Renal pelvis (tissue), 4 donors: Measurements from ENCODE around the gene APC2. TPM values are rescaled to one million over a fixed set of nuclear protein-coding genes. Genes with fewer than 3 reads are reported as not detected.
"Not testable (repeated sequence)": the region's sequence is repeated elsewhere in the genome, so short reads cannot be mapped to it uniquely, and the experiment has no call there.

Source experiments
- DNase-seq: peaks from one replicate; pipeline ENCODE4 v3.0.0-alpha.2; 2013
- polyA plus RNA-seq, 3 donors: library from polyadenylated mRNA; unstranded; fragments of 120-200 nt; gene quantifications; one replicate each; pipeline ENCODE4 v1.2.1, GENCODE V29; 2013; ENCODE audit not compliant: insufficient read length in 3 of 3

The APC2 gene
- polyA plus RNA-seq, 3 donors, result 1.3 to 1.9 (median 1.7) TPM

DNA sequence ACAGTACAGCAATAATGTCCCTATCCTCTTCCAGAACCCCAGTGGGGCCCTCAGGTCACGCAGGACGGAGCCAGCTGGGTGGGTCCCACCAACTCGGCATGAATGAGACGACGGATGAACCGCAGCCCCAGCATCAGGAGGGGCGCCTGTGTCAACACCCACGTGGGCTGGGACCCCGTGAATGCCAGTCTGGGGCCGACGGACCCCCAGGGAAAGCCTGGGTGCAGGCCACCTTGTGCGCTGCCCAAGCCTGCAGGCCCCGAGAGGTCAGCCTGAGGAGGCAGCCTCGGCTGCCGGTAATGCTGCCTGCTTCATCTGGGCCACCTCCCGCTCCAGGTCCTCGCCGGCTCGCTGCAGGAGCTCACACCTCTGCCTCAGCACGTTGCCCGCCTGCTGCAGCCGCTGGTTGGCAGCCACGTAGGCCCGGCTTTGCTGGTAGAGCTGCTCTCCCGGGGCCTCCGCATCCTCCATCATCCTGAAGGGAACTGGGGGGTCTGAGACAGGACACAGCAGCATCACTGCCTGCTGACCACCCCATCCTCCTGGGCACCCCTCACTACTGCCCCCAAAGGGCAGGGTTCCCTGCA, 24.9 kb downstream of the APC2 start:
- DNase-seq, result no peak

DNA sequence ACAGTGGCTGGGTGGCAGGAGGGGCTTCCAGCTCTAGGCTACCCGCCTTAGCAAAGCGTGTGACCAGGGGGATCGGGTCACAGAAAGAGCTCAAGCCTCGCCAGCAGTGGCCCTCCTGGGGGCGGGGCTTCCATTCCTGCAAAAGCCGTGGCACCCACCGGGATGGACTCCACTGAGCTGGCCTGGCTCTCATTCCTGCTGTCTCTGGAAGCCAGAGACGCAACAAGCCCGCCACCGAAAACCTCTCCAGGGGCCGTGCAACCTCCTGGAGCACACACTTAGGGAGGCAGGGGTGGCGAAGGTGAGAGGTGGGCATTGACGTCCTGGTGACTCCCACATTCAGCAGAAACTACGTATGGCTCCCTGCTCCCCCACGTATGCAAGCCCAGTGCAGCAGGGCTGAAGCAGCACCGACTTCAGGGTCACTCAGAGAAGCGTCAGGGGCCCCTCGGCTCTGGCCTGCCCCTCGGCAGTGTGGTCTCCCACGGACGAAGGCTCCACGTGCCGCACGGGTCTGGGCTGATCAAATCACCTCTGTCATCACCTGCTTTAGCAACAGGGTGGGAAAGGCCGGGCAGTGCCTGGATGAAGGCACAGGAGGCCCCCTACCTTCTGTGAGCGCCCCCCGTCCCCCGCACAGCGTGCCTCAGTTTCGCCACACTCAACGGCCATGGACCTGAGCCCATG, 26.0 kb downstream of the APC2 start:
- no peak for DNase-seq

DNA sequence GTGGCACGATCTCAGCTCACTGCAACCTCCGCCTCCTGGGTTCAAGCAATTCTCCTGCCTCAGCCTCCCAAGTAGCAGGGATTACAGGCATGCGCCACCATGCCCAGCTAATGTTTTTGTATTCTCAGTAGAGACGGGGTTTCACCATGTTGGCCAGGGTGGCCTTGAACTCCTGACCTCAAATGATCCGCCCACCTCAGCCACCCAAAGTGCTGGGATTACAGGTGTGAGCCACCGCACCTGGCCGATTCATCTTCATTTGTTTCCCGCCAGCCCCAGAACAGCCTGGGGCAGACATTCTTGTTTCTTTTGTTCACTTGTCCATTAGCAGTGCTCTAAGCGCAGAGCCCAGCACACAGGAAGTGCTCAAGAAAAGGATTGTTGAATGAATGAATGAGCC, 27.1 kb downstream of the APC2 start:
- DNase-seq, result not testable (repeated sequence)

DNA sequence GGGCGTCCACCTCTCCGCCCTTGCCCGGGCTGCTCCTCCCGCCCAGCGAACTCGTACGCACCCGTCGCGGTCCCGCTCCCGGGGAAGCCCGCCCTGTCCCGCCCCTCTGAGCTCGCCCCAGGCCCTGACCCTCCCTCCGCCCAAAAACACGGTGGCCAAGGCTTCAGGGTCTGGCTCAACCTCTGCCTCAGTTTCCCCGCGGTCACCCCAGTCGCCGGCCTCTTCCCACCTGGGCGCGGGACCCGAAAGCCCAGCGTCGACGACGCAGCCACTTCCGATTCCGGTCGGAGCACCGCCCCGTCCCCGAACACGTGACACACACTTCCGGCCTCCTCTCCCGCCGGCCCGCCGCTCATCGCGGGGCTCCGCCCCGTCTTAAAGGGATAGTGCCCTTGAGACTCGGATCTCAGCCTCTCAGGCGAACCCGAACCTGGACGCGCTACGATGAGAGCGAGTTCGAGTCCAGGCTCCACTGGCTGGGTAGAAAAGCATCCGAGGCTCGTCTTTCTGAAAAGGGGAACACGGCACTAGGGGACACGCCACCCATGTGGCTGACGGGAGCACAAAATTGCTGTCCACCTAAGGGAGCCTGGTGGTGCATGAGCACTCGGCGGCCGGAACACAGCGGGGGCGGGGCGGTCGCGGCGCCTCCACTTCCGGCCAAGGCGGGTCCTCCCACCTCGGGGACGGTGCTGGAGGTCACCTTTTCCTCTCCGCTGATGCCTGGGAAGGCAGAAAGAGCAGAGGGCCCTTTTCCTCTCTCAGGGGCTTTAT, 29.2 kb downstream of the APC2 start, which contains the start of gene C19orf25:
TSS of gene C19orf25 (minus strand) at position 282 of the 774 bp plus-strand sequence. CDS start 312 bp downstream, outside the sequence.
- peak; percentile 92 for DNase-seq

DNA sequence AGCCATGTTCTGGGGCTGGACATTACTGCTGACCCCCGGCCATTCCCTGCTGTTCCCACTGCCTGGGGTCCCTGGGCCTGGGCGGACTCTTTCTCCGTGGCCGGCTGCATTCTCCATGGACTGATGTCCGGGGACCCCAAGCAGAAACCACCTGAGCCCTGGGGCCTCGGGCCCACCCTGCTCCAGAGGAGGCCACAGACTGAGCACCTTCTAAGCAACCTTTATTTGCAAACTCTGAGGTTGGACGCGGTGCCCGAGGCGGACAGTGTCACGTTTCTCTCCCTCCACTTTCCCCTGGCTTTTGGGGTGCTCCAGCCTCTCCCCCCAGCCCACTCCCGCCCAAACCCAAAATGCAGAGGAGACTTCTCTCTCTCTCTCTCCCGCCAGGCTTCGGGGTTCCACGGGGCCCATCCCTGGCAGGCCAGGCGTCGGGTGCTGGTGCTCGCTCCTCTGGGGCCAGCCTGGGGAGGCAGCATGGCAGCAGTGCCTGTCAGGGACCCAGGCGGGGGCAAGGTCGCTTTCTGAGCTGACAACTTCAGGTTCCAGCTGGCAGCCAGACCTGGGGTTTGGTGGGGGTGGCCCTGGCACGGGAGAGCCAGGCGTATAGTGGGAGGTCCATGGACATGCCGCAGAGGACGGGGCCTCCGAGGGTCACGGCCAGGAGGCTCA, 31.4 kb downstream of the APC2 start:
- DNase-seq, result no peak

DNA sequence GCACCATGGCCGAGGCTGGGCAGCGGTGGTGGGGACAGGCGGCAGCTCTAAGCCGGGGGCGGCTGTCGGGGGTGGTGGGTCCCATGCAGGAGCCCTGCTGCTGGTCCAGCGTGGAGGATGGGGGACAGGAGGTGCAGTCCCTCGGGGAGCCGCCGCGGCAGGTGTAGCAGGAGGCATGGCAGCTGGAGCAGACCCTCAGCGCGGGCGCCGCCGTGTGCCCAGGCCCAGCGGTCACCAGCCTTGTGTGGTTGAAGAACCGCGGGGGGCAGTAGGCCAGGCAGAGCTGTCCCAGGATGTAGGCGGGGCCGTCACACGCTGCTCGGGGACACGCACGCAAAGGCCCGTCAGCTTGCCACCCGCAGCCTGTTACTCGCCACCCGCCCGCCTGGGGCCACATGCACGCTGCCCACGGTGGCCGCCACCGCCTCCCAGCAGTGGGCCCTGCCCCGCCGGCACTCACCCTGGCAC, 32.0 kb downstream of the APC2 start:
- no peak for DNase-seq

DNA sequence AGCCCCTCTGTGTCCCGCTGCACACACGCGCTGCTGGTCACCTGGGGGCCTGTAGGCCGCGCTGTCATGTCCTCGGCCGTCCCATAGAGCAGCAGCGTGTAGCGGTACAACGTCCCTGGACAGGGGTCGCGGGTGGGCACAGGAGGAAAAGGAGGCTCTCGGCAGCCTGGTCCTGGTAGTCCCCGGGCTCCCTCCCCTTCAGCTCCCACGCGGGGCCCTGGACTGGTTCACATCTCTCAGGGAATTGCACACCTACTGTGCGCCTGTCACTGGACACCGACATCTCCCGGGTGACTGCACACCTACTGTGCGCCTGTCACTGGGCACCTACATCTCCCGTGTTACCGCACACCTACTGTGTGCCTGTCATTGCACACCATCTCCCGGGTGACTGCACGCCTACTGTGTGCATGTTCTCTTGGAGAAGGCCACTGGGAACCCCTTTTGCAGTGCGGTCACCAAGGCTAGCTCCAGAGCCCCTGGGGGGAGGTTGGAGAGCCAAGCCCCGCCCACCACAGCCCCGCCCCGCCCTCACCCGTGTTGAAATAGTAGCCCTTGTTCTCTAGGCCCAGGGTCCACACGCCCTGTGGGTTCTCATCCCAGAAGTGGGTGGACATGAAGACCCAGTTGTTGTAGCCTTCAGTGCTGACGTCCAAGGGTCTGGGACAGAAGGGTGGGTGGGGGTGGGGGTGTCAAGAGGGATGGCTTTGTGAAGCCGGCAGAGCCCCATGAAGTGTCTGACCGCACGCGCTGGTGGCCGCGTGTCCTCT, 32.6 kb downstream of the APC2 start:
- no peak for DNase-seq

DNA sequence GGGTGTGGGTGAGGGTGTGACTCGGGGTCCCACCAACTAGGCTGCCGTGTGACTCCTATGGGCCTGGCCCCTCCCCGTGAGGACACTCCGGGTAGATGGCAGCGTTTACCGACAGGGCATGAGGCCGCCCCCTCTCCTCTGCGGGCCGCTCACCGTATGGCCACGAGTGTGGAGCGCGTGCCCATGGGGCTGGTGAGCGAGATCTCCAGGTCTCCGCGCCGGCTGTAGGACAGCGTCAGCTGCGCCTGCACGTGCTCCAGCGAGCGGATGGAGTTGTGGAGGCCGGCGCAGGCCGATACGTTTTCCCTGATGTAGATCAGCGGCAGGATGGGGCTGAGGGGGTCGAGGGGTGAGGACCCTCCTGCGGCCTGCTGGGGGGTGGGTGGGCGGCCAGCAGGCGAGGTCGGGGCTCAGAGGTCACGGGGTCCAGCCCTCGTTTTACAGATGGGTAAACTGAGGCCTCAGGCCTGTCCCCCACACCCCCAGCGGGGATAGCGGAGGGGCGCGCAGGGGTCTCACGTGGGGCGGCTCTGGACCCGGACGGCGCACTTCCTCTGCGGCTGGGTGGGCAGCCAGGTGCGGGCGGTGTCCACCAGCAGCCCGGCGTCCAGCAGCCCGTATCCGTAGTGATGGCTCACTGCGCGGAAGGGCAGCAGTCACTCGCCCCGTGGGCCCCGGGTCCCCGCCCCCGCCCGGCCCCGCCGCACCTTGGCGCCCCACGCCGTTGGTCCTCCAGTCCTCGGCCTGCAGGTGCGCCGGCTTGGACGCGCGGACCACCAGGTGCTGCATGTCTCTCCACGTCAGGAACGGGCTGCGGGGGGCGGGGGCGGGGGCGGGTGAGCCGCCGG, 33.4 kb downstream of the APC2 start:
- no peak for DNase-seq

DNA sequence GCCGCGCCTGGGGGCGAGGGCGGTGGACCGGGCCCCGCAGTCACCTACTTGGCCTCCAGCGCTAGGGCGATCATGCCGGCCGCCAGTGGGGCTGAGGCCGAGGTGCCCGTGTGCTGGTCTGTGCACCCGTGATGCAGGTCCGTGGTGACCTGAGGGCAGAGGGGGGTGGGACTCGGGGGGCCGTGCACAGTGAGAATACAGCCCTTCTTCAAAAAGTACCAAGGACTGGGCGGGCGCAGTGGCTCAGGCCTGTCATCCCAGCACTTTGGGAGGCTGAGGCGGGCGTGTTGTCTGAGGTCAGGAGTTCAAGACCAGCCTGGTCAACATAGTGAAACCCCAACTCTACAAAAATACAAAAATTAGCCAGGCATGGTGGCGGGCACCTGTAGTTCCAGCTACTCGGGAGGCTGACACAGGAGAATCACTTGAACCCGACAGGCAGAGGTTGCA, 34.1 kb downstream of the APC2 start:
- no peak for DNase-seq

DNA sequence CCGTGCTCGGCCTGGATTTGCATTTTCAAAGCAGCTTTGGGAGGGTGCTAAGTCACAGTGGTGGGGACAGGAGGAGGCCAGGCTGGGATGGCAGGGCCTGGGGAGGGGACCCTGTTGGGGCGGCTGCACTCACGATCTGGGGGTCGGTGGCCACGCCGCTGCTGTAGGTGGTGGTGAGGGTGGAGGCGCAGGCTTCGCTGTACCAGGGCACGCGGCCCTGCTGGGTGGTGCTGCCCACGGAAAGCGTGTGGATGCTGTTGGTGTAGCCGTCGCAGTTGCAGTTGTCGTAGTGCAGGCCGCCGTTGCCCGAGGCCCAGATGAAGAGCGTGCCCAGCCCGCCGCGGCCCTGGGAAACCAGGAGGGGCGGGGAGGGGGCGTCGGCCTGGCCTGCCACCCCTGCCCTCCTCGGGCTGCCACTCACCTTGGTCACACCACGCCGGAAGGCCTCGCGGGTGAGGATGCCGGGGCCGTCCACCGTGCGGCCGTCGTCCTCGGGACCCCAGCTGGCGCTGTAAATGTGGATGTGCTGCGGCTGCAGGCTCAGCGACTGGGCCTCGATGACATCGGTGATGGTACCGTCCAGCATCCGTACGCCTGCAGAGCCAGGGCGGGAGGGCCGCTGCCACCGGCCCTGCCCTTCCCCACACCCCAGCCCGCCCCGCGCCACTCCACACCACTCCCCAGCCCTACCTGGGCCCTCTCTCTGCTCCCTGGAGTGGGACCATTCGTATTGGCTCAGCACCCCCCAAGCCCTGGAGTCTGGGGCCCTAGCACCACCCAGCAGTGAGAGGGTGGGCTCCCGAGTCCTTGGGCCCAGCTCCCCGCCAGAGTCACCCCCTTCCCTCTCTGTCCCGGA, 37.0 kb downstream of the APC2 start:
- no peak for DNase-seq

DNA sequence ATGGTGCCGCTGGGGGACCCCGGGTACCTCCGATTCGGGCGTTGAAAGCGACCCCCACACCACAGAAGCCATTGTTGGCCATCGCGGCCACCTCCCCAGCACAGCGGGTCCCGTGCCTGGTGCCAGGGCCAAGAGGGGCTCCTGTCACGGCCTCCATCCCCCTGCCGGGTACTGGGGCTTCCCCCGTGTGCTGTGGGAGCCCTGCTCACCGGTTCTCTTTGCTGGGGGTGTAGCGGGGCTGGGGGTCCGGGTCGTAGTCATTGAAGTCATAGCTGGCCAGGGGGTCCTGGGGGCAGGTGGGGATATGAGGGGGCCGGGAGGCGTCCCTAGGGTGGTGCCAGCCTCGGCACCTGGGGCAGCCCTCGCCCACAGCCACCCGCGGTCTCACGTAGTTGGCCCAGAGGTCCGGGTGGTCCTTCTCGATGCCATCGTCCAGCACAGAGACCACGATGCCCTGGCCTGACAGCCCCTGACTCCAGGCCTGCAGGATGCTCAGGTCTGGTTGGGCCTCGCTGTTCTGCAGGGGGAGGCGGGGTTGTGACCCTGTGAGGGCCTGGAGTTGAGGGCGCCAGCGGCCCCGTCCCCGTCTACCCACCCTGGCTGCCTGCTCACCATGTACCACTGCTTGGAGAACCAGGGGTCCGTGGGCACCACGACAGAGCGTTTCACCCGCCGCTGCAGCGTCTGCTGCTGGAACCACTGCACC, 37.8 kb downstream of the APC2 start:
- no peak for DNase-seq

DNA sequence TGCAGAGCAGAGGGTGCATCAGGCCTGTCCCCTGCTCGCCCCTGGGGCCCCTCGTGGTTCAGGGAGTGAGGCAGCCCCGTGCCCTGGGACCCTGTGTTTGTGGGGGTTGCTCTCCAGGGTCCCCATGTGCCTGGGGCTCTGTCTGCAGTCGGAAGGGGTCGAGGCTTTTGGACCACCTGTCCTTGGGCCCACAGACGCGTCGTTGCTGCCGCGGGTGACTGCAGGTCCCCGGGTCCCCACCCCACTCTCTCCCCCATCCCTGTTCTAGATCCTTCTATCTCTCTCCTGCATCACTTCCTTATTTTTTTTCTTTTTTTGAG, 38.3 kb downstream of the APC2 start:
- no peak for DNase-seq

DNA sequence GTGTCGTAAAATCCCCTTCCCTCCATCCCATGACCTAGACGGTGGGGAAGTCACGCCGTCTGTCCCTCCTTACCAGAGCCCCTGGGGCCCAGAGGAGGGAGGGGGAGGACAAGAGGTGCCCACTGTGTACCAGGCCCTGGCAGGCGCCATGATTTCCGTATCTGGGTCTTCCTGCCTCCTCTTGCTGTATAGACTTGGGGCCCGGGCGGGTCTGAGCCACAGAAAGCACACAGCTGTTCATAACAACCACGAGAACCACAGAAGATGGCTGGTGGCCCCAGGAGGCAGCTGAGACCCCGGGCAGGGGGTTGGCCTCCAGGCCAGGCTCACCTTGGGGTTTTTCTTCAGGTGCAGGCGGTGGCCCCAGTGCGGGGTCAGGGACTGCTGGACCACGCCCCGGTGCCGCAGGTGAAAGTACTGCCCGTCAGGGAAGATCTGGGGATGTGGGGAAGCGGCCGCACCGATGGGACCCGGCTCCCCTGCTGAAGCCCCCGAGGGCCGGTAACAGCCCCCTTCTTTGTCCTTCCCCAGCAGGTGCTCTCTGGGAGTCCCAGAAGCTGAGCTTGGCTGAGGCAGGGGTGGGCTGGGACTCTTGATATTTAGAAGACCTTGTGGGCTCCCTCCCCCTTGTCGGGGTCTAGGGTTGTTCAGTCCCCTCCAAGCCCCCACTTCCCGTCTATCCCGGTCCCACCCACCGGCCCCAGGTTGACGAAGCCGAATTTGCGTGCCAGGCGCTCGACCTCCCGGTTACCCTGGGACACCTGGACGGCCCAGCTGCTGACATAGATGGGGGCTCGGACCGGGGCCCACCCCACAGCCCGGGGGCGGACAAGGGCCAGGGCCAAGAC, 39.8 kb downstream of the APC2 start:
- DNase-seq, result no peak

DNA sequence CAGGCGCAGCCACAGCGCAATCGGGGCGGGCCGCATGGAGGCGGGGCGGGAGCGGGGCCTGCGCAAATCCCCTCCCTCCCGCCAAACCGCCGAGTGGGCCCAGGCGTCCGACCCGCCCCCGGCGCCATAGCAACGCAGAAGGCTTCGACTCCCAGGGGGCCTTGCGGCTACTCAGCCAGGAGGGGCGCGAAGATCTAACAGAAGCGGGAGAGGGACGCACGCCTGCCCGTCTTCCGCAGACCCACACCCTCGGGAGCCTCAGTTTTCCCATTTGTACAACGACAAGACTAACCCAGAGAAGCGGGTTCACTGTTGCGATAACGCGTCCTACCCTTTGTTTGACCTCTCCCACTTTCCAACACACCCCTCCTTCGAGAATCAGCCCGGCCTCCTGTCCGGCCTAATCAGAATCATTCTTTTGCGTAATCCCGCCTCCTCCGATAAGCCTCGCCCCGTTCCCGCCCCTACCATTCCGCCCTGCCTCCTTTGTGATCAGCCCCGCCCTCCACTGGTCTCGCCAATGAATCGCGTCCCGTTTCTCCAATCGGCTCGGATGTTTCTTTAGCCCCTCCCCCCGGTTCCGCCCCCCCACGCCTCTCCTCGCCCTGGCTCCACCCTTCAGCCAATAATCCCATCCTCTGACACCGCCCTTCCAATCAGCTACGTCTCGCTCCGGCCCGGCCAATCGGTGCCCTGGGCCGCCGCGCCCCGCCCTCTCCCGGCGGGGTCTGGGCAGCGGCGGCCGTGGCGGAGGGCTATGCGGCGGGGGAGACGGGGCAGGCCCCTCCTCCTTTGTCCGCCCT, 40.6 kb downstream of the APC2 start, which contains the start of gene PCSK4:
TSS of gene PCSK4 (minus strand) at position 40 of the 803 bp plus-strand sequence. CDS start at position 36, 4 bp downstream.
- peak; percentile 99 for DNase-seq

DNA sequence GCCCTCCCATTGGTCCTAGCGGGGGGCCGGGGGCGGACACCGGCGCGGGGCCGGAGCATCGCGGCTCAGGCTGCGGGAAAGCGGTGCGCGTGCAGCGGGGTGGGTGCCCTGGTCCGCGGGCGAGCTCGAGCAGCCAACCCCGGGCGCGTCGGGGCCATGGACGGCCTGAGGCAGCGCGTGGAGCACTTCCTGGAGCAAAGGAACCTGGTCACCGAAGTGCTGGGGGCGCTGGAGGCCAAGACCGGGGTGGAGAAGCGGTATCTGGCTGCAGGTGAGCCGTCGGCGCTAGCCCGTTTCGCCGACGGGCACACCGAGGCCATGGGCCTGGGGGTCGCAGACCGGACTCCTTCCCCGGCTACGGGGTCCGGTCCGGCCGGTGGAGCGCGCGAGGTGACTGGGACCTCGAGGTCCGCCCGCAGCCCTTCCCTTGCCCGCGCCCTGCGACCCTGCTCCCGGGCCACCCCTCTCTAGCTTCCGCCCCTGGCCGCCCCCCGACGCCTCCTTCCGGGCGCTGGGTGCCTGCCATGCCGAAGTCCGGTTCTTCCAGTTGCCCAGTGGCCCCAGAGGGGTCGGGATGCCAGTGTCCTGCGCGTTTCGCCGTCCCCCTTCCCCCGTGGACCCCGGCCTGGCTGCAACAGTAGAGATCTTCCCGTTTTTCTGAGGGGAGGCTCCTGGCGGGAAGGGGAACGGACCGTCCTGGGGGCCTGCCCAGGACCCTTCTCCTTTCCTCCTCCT, 41.4 kb downstream of the APC2 start, which contains the start of gene REEP6:
TSS of gene REEP6 (plus strand) at position 68 of the 735 bp plus-strand sequence. CDS start at position 157, 89 bp downstream.
- no peak for DNase-seq

DNA sequence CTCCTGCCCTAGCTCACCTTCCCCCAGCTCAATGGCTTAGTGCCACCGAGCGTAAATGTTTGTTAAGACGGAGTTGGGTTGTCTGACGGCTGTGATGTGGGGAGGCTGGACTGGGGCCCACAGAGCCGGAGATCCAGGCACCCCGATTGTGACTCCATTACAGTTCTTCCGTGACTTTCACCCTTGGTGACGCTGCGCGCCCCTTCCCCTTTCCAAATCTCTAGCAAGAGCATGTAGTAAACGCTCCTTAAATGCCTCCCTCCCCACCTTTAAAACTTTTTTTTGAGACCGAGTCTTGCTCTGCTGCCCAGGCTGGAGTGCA, 41.9 kb downstream of the APC2 start:
- DNase-seq, result no peak
